WTC11 (cell line): ENCODE data around the gene CIC. TPM values are rescaled to one million over a fixed set of nuclear protein-coding genes. Genes with fewer than 3 reads are reported as not detected.

Source experiments
- ATAC-seq: fragments of 200-7000 bp; cut with Tn5 transposase; 2 replicates; pipeline ENCODE4 v1.10.0; 2021; ENCODE audit warnings: mild to moderate bottlenecking, moderate library complexity
- CTCF ChIA-PET: fragments of 300-600 bp; sonication (Branson Sonifier 250); formaldehyde crosslinking; loops from one replicate; lab custom pipeline; 2021; ENCODE audit warnings: antibody characterized with exemption; lab: Charles Lee
- POLR2A ChIA-PET: fragments of 350-600 bp; sonication (Branson Sonifier 250); formaldehyde crosslinking; loops from one replicate; lab custom pipeline; 2021; ENCODE audit warnings: antibody characterized with exemption; lab: Charles Lee
- DNase-seq: peaks from one replicate; pipeline ENCODE4 v3.0.0; 2021; ENCODE audit warnings: low spot score
- H3K27ac Mint-ChIP-seq: 2 replicates; pipeline ENCODE4 v1.8.0; 2021; ENCODE audit warnings: mixed read lengths
- H3K27me3 Mint-ChIP-seq: 2 replicates; pipeline ENCODE4 v1.8.0; 2021; ENCODE audit warnings: low read depth, mild to moderate bottlenecking, moderate library complexity, mixed read lengths
- H3K36me3 Mint-ChIP-seq: 2 replicates; pipeline ENCODE4 v1.8.0; 2021; ENCODE audit warnings: mixed read lengths
- H3K4me1 Mint-ChIP-seq: 2 replicates; pipeline ENCODE4 v1.8.0; 2022; ENCODE audit warnings: mixed read lengths
- H3K4me3 Mint-ChIP-seq: 2 replicates; pipeline ENCODE4 v1.8.0; 2021; ENCODE audit warnings: mild to moderate bottlenecking, moderate library complexity, mixed read lengths
- H3K9me3 Mint-ChIP-seq: 2 replicates; pipeline ENCODE4 v1.8.0; 2021; ENCODE audit warnings: mixed read lengths
- CREB1 ChIP-seq: sonication (generic); formaldehyde crosslinking; IDR thresholded peaks from 2 replicates; pipeline ENCODE4 v1.8.0; 2023; ENCODE audit warnings: mild to moderate bottlenecking, missing genetic modification reagents
- CTCF ChIP-seq: fragments of 200-600 bp; IDR thresholded peaks from 2 replicates; pipeline ENCODE4 v1.8.0; 2022; ENCODE audit warnings: antibody characterized with exemption
- EMX1 ChIP-seq: fragments of 250-450 bp; sonication (Bioruptor Pico); IDR thresholded peaks from 2 replicates; pipeline ENCODE4 v1.8.0; 2021; ENCODE audit warnings: mild to moderate bottlenecking
- FOXP1 ChIP-seq: sonication (generic); formaldehyde crosslinking; IDR thresholded peaks from 2 replicates; pipeline ENCODE4 v1.8.0; 2022; ENCODE audit warnings: missing genetic modification reagents, mild to moderate bottlenecking, moderate library complexity, borderline replicate concordance
- IRF2 ChIP-seq: sonication (generic); formaldehyde crosslinking; IDR thresholded peaks from 2 replicates; pipeline ENCODE4 v1.8.0; 2022; ENCODE audit warnings: low read depth, missing genetic modification reagents, borderline replicate concordance
- NFE2L1 ChIP-seq: sonication (generic); formaldehyde crosslinking; IDR thresholded peaks from 2 replicates; pipeline ENCODE4 v1.8.1; 2023; ENCODE audit warnings: missing genetic modification reagents
- NR3C1 ChIP-seq: sonication (generic); formaldehyde crosslinking; conservative IDR thresholded peaks from 2 replicates; pipeline ENCODE4 v1.8.1; 2023; ENCODE audit warnings: low read depth, mild to moderate bottlenecking, missing genetic modification reagents
- PRRX2 ChIP-seq: fragments of 250-450 bp; sonication (Bioruptor Pico); IDR thresholded peaks from 2 replicates; pipeline ENCODE4 v1.8.0; 2021; ENCODE audit warnings: mild to moderate bottlenecking
- RORB ChIP-seq: fragments of 250-450 bp; sonication (Bioruptor Pico); IDR thresholded peaks from 2 replicates; pipeline ENCODE4 v1.9.0; 2021; ENCODE audit warnings: mild to moderate bottlenecking
- TP53 ChIP-seq: sonication (generic); formaldehyde crosslinking; IDR thresholded peaks from 2 replicates; pipeline ENCODE4 v1.8.1; 2023; ENCODE audit warnings: mild to moderate bottlenecking, missing genetic modification reagents
- ZNF121 ChIP-seq: sonication (generic); formaldehyde crosslinking; IDR thresholded peaks from 2 replicates; pipeline ENCODE4 v1.8.0; 2023; ENCODE audit warnings: missing genetic modification reagents
- ZNF138 ChIP-seq: sonication (generic); formaldehyde crosslinking; conservative IDR thresholded peaks from 2 replicates; pipeline ENCODE4 v1.8.1; 2022; ENCODE audit warnings: mild to moderate bottlenecking, moderate library complexity, missing genetic modification reagents
- ZNF232 ChIP-seq: sonication (generic); formaldehyde crosslinking; IDR thresholded peaks from 2 replicates; pipeline ENCODE4 v1.8.0; 2022; ENCODE audit warnings: mild to moderate bottlenecking, missing genetic modification reagents
- ZNF281 ChIP-seq: sonication (generic); formaldehyde crosslinking; IDR thresholded peaks from 2 replicates; pipeline ENCODE4 v1.8.0; 2023; ENCODE audit warnings: mild to moderate bottlenecking, missing genetic modification reagents
- ZNF317 ChIP-seq: sonication (generic); formaldehyde crosslinking; IDR thresholded peaks from 2 replicates; pipeline ENCODE4 v1.8.1; 2023; ENCODE audit warnings: low read depth, mild to moderate bottlenecking, moderate library complexity, missing genetic modification reagents, borderline replicate concordance
- ZNF425 ChIP-seq: fragments of 250-450 bp; sonication (Bioruptor Pico); conservative IDR thresholded peaks from 2 replicates; pipeline ENCODE4 v1.9.0; 2021; ENCODE audit warnings: mild to moderate bottlenecking
- ZNF671 ChIP-seq: fragments of 250-450 bp; sonication (Bioruptor Pico); IDR thresholded peaks from 2 replicates; pipeline ENCODE4 v1.8.0; 2021; ENCODE audit warnings: mild to moderate bottlenecking
- total RNA-seq: library from RNA; stranded (reverse); gene quantifications from 3 replicates; pipeline ENCODE4 v1.2.3, GENCODE V29; 2021
- TF ChIP-seq, protein P1 (sequence below): sonication (generic); formaldehyde crosslinking; IDR thresholded peaks from 2 replicates; pipeline ENCODE4 v1.8.0; 2022; ENCODE audit warnings: mild to moderate bottlenecking, missing genetic modification reagents
- TF ChIP-seq, protein P2 (sequence below): sonication (generic); formaldehyde crosslinking; IDR thresholded peaks from 2 replicates; pipeline ENCODE4 v1.8.1; 2023; ENCODE audit warnings: mild to moderate bottlenecking, missing genetic modification reagents, moderate library complexity
- TF ChIP-seq, protein P3 (sequence below): fragments of 250-450 bp; sonication (Bioruptor Pico); IDR thresholded peaks from 2 replicates; pipeline ENCODE4 v2.1.2; 2022; ENCODE audit warnings: mild to moderate bottlenecking, moderate library complexity
- TF ChIP-seq, protein P4 (sequence below): sonication (generic); formaldehyde crosslinking; IDR thresholded peaks from 2 replicates; pipeline ENCODE4 v1.8.1; 2022; ENCODE audit warnings: mild to moderate bottlenecking, missing genetic modification reagents, moderate library complexity, borderline replicate concordance

The CIC gene
- total RNA-seq, 1 experiment from 2014 or later: 55.8 TPM

GRCh38 chr19:42279155-42279901 lies 10.3 kb downstream of the CIC start:
- Mint-ChIP-seq H3K27ac (peak overlapping the region; percentile 42), H3K9me3 (no peaks in the 10 kb centered on the region), H3K36me3 (0 out of 2 replicates have a peak, but pooled peaks cover 2% of the 10 kb centered on the region), H3K4me1 (peaks cover 21% of the 10 kb centered on the region), H3K27me3 (no peaks in the 10 kb centered on the region), H3K4me3 (peak overlapping the region; percentile 74)
- DNase-seq (no peak), ATAC-seq (no peak)
- TF ChIP-seq, protein P1, sequence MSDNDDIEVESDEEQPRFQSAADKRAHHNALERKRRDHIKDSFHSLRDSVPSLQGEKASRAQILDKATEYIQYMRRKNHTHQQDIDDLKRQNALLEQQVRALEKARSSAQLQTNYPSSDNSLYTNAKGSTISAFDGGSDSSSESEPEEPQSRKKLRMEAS: 0 out of 2 replicates have a peak, but pooled peaks have one; percentile 4
- no peak for TF ChIP-seq ZNF121
- CTCF ChIA-PET: interaction anchor here (0.6 to 7.5 kb wide), 42 partner anchors 9 to 184 kb away, joined by 3 to 239 read pairs (median 4); partner anchors contain the start of genes CIC, DEDD2, ERF and GSK3A
- POLR2A ChIA-PET: interaction anchor here (0.7 to 2.2 kb wide), 10 partner anchors 10 to 184 kb away, joined by 3 to 28 read pairs (median 4); partner anchors contain the start of gene CIC

DNA sequence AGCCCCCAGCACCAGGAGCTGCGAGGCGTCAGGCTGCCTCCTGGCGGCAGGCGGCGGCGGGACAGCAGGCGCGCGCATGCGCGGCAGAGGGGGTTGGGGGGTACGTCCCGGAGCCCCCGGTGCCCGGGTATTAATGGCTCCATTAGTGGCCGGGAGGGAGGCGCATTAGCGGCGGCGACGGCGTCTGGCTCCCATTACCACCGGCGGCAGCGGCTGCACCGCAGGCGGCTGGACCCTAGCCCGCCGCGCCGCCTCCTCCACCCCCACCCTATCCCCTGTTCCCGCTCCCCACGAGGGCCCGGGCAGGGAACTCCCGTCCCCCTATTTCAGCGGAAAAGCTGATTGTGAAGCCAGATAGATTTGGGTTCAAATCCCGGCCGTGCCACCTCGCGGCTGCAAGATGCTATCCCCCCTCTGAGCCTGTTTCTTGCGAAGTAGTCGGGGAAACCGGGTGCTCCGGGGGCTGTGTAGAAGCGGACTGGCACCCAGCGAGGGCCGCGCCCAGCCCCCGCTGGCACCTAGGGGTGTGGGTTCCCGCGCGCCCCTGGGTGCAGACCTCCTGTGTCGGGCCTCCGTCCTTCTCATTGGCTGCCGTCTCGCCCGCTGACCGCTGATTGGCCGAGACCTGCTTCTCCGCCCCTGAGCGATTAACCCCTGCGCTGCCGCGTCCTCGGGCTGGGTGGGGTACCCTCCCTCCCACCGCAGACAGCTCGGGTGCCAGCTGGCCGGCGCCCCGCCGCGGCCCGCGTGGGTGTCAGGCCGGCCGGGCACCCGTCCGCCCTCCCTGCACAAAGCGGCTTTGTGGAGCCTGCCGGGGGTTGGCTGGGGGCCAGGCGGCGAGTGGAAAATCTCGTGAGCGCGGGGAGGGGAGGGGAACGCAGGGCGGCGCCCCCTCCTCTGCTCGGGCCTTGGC lies 11.1 kb downstream of the CIC start:
- H3K27ac Mint-ChIP-seq: no peak overlapping the region
- TF ChIP-seq PRRX2 (CRISPR knock-in tag) (no peak), CREB1 (CRISPR knock-in tag) (no peak), ZNF671 (CRISPR knock-in tag) (no peak), RORB (CRISPR knock-in tag) (no peak), IRF2 (no peak), FOXP1 (CRISPR knock-in tag) (peak; percentile 82), NFE2L1 (CRISPR knock-in tag) (no peak), TP53 (CRISPR knock-in tag) (peak; percentile 60; the same call in 1 of the 2 replicates), ZNF138 (CRISPR knock-in tag) (no peak), NR3C1 (CRISPR knock-in tag) (0 out of 2 replicates have a peak, but pooled peaks have one; percentile 49), ZNF317 (CRISPR knock-in tag) (no peak), CTCF (peak; percentile 88), ZNF232 (no peak), ZNF281 (CRISPR knock-in tag) (no peak), EMX1 (CRISPR knock-in tag) (no peak), ZNF425 (no peak)
- TF ChIP-seq, protein P2, sequence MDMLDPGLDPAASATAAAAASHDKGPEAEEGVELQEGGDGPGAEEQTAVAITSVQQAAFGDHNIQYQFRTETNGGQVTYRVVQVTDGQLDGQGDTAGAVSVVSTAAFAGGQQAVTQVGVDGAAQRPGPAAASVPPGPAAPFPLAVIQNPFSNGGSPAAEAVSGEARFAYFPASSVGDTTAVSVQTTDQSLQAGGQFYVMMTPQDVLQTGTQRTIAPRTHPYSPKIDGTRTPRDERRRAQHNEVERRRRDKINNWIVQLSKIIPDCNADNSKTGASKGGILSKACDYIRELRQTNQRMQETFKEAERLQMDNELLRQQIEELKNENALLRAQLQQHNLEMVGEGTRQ (CRISPR knock-in tag): peak; percentile 28; the same call in 1 of the 2 replicates
- TF ChIP-seq, protein P3, sequence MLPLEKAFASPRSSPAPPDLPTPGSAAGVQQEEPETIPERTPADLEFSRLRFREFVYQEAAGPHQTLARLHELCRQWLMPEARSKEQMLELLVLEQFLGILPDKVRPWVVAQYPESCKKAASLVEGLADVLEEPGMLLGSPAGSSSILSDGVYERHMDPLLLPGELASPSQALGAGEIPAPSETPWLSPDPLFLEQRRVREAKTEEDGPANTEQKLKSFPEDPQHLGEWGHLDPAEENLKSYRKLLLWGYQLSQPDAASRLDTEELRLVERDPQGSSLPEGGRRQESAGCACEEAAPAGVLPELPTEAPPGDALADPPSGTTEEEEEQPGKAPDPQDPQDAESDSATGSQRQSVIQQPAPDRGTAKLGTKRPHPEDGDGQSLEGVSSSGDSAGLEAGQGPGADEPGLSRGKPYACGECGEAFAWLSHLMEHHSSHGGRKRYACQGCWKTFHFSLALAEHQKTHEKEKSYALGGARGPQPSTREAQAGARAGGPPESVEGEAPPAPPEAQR (CRISPR knock-in tag): no peak
- TF ChIP-seq, protein P4, sequence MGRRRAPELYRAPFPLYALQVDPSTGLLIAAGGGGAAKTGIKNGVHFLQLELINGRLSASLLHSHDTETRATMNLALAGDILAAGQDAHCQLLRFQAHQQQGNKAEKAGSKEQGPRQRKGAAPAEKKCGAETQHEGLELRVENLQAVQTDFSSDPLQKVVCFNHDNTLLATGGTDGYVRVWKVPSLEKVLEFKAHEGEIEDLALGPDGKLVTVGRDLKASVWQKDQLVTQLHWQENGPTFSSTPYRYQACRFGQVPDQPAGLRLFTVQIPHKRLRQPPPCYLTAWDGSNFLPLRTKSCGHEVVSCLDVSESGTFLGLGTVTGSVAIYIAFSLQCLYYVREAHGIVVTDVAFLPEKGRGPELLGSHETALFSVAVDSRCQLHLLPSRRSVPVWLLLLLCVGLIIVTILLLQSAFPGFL (CRISPR knock-in tag): no peak

More for the DNA sequence above, 11.1 kb downstream of the CIC start:
- CTCF ChIA-PET: interaction anchor here (0.6 to 7.5 kb wide), 47 partner anchors 8 to 1699 kb away, joined by 3 to 239 read pairs (median 4); partner anchors contain the start of genes CIC, DEDD2, ERF and GSK3A
- DNase-seq: peak; percentile 88
- Mint-ChIP-seq H3K9me3 (no peaks in the 10 kb centered on the region), H3K36me3 (no peaks in the 10 kb centered on the region), H3K4me1 (peaks cover 27% of the 10 kb centered on the region), H3K4me3 (peak overlapping the region; percentile 74), H3K27me3 (no peaks in the 10 kb centered on the region)
- POLR2A ChIA-PET: interaction anchor here (0.7 to 2.2 kb wide), 8 partner anchors 11 to 185 kb away, joined by 3 to 28 read pairs (median 5); partner anchors contain the start of gene CIC
- peak; percentile 15 for ATAC-seq
